ENCODE measurements around the gene SERPINA4. TPM values are rescaled to one million over a fixed set of nuclear protein-coding genes. Genes with fewer than 3 reads are reported as not detected.

Gene SERPINA4
- total and polyA plus RNA-seq, 4 donors = 0.18 TPM; not detected in 3

GRCh38 chr14:94540031-94540794 is 21.0 kb upstream of the SERPINA4 start:
- Histone ChIP-seq H3K4me1 (ENCODE audit: control insufficient read depth in 5 of 5, insufficient read depth in 5 of 5, low read length in 5 of 5) (no peaks in the 10 kb centered on the region), H3K36me3 (ENCODE audit: control insufficient read depth in 4 of 4, insufficient read depth in 4 of 4, low read length in 4 of 4) (no peaks in the 10 kb centered on the region), H3K9me3 (ENCODE audit: control insufficient read depth in 4 of 4, insufficient read depth in 3 of 4, low read length in 3 of 4) (no peaks in the 10 kb centered on the region), H3K9ac (ENCODE audit: insufficient read depth in 1 of 2, low read length in 2 of 2) (no peak overlapping the region), H3K4me3 (no peak overlapping the region), H3K27ac (ENCODE audit: low read depth in 1 of 2, low read length in 1 of 2) (no peak overlapping the region), H3K27me3 (ENCODE audit: control insufficient read depth in 3 of 3, insufficient read depth in 3 of 3, low read length in 2 of 3) (peaks cover 0 to 4% (median 0%) of the 10 kb centered on the region in 3 donors)
- WGBS, 2 donors = 35 to 43% methylated on average over 13 of the region's 13 CpGs
- ATAC-seq (ENCODE audit: insufficient read depth, low FRiP score) = no peak
- no peak for TF ChIP-seq CTCF (IDR thresholded peaks at IDR 0.05; ENCODE audit: control extremely low read depth, extremely low read depth)
- DNase-seq = peak; percentile 61 to 78 (median 66)

- WGBS, 2 donors = 74 to 85% methylated on average over 9 of the region's 9 CpGs
- H3K27ac ChIP-seq (ENCODE audit: low read depth in 1 of 2, low read length in 1 of 2) = no peak overlapping the region
- TF ChIP-seq CTCF (IDR thresholded peaks at IDR 0.05; ENCODE audit: control extremely low read depth, extremely low read depth) = no peak
- H3K36me3 ChIP-seq (ENCODE audit: control insufficient read depth in 4 of 4, insufficient read depth in 4 of 4, low read length in 4 of 4) = no peaks in the 10 kb centered on the region
- H3K9me3 ChIP-seq (ENCODE audit: control insufficient read depth in 4 of 4, insufficient read depth in 3 of 4, low read length in 3 of 4) = peaks cover 0 to 2% (median 0%) of the 10 kb centered on the region in 4 donors
- no peak for DNase-seq
- H3K27me3 ChIP-seq (ENCODE audit: control insufficient read depth in 3 of 3, insufficient read depth in 3 of 3, low read length in 2 of 3) = peaks cover 0 to 4% (median 0%) of the 10 kb centered on the region in 3 donors
- ATAC-seq (ENCODE audit: insufficient read depth, low FRiP score) = no peak
- H3K4me3 ChIP-seq = no peak overlapping the region
- no peak overlapping the region for H3K9ac ChIP-seq (ENCODE audit: insufficient read depth in 1 of 2, low read length in 2 of 2)
- H3K4me1 ChIP-seq (ENCODE audit: control insufficient read depth in 5 of 5, insufficient read depth in 5 of 5, low read length in 5 of 5) = no peaks in the 10 kb centered on the region
Measured at GRCh38 chr14:94541234-94541975, 19.8 kb upstream of the SERPINA4 start.

GRCh38 chr14:94542111-94542810 is 19.0 kb upstream of the SERPINA4 start:
- no peaks in the 10 kb centered on the region for H3K4me1 ChIP-seq (ENCODE audit: control insufficient read depth in 5 of 5, insufficient read depth in 5 of 5, low read length in 5 of 5)
- peaks cover 0 to 4% (median 0%) of the 10 kb centered on the region in 4 donors for H3K9me3 ChIP-seq (ENCODE audit: control insufficient read depth in 4 of 4, insufficient read depth in 3 of 4, low read length in 3 of 4)
- no peak overlapping the region for H3K9ac ChIP-seq (ENCODE audit: insufficient read depth in 1 of 2, low read length in 2 of 2)
- peaks cover 0 to 4% (median 0%) of the 10 kb centered on the region in 3 donors for H3K27me3 ChIP-seq (ENCODE audit: control insufficient read depth in 3 of 3, insufficient read depth in 3 of 3, low read length in 2 of 3)
- DNase-seq (no peak), ATAC-seq (ENCODE audit: insufficient read depth, low FRiP score) (no peak)
- H3K36me3 ChIP-seq (ENCODE audit: control insufficient read depth in 4 of 4, insufficient read depth in 4 of 4, low read length in 4 of 4) = no peaks in the 10 kb centered on the region
- WGBS, 2 donors = 74 to 79% methylated on average over 12 of the region's 12 CpGs
- no peak for TF ChIP-seq CTCF (IDR thresholded peaks at IDR 0.05; ENCODE audit: control extremely low read depth, extremely low read depth)
- no peak overlapping the region for H3K27ac ChIP-seq (ENCODE audit: low read depth in 1 of 2, low read length in 1 of 2)
- H3K4me3 ChIP-seq = no peak overlapping the region

Measured in lung (tissue), 12 donors.